IMR-90 (cell line): ENCODE measurements around the gene AADACL3. TPM values are rescaled to one million over a fixed set of nuclear protein-coding genes. Genes with fewer than 3 reads are reported as not detected.

Source experiments
- ATAC-seq: fragments of 200-7000 bp; cut with Tn5 transposase; 2 replicates; pipeline ENCODE4 v1.9.1; 2020; ENCODE audit warnings: low read depth, mild to moderate bottlenecking, moderate library complexity
- BruUV-seq: library from RNA; stranded (reverse); fragments of 400-500 nt; replicated peaks from 2 replicates; lab custom pipeline; 2021; lab: Mats Ljungman, UMichigan
- CTCF ChIA-PET: fragments of 300-600 bp; formaldehyde crosslinking; extraction: SDS; loops from one replicate; lab custom pipeline; 2021; ENCODE audit warnings: antibody characterized with exemption; lab: Yijun Ruan, JAX
- POLR2A ChIA-PET: fragments of 300-600 bp; sonication (Branson Sonifier 250); formaldehyde crosslinking; loops from one replicate; lab custom pipeline; 2022; ENCODE audit warnings: antibody characterized with exemption; ENCODE audit not compliant: unreplicated experiment; lab: Charles Lee
- DNase-seq: peaks from one replicate; pipeline ENCODE4 v3.0.0; 2013
- H2AFZ ChIP-seq: replicated peaks from 2 replicates; pipeline ENCODE3; 2013; ENCODE audit warnings: low read length, mild to moderate bottlenecking; ENCODE audit not compliant: poor library complexity
- H2AK5ac ChIP-seq: 2 replicates; pipeline ENCODE4 v1.6.1; 2013; ENCODE audit warnings: low read depth, low read length, inconsistent platforms
- H2AK9ac ChIP-seq: replicated peaks from 2 replicates; pipeline ENCODE3; 2013; ENCODE audit warnings: mild to moderate bottlenecking, low read depth, low read length, moderate library complexity; ENCODE audit not compliant: poor library complexity
- H2BK120ac ChIP-seq: 2 replicates; pipeline ENCODE4 v1.6.1; 2013; ENCODE audit warnings: low read depth, low read length, inconsistent platforms
- H2BK15ac ChIP-seq: 3 replicates; pipeline ENCODE4 v1.6.1; 2013; ENCODE audit warnings: low read depth, low read length, inconsistent platforms
- H2BK20ac ChIP-seq: 2 replicates; pipeline ENCODE4 v1.6.1; 2013; ENCODE audit warnings: low read depth, mild to moderate bottlenecking, inconsistent platforms, low read length, moderate library complexity
- H2BK5ac ChIP-seq: 2 replicates; pipeline ENCODE4 v1.6.1; 2013; ENCODE audit warnings: mild to moderate bottlenecking, low read depth, low read length, inconsistent platforms; ENCODE audit not compliant: poor library complexity, severe bottlenecking
- H3K14ac ChIP-seq: replicated peaks from 2 replicates; pipeline ENCODE4 v1.6.1; 2013; ENCODE audit warnings: low read depth, low read length, inconsistent platforms
- H3K18ac ChIP-seq: 2 replicates; pipeline ENCODE4 v1.6.1; 2013; ENCODE audit warnings: low read depth, low read length, control low read depth
- H3K23ac ChIP-seq: 2 replicates; pipeline ENCODE4 v1.6.1; 2013; ENCODE audit warnings: low read depth, low read length, inconsistent platforms
- H3K27ac ChIP-seq: 2 replicates; pipeline ENCODE4 v1.5.1; 2013; ENCODE audit warnings: mild to moderate bottlenecking, control low read depth, low read length; ENCODE audit not compliant: insufficient read depth
- H3K27me3 ChIP-seq: 2 replicates; pipeline ENCODE4 v1.6.1; 2013; ENCODE audit warnings: low read length; ENCODE audit not compliant: control insufficient read depth, insufficient read depth
- H3K36me3 ChIP-seq: 2 replicates; pipeline ENCODE4 v1.6.1; 2013; ENCODE audit warnings: low read length, mixed read lengths; ENCODE audit not compliant: control insufficient read depth, insufficient read depth
- H3K4ac ChIP-seq: 2 replicates; pipeline ENCODE4 v1.6.1; 2013; ENCODE audit warnings: low read depth, low read length, inconsistent platforms
- H3K4me1 ChIP-seq: 2 replicates; pipeline ENCODE4 v1.6.1; 2013; ENCODE audit warnings: low read length, mixed read lengths; ENCODE audit not compliant: control insufficient read depth, insufficient read depth
- H3K4me2 ChIP-seq: 2 replicates; pipeline ENCODE4 v1.6.1; 2013; ENCODE audit warnings: low read depth, mild to moderate bottlenecking, control low read depth, low read length, moderate library complexity
- H3K4me3 ChIP-seq: 2 replicates; pipeline ENCODE4 v1.5.1; 2013; ENCODE audit warnings: low read depth, mild to moderate bottlenecking, control low read depth, low read length, moderate library complexity; ENCODE audit not compliant: insufficient read depth
- H3K56ac ChIP-seq: 2 replicates; pipeline ENCODE4 v1.6.1; 2013; ENCODE audit warnings: low read length, inconsistent platforms; ENCODE audit not compliant: insufficient read depth; ENCODE audit errors: extremely low read depth
- H3K79me1 ChIP-seq, 2 experiments: 2 replicates each; pipeline ENCODE4 v1.6.1; 2013; ENCODE audit warnings: low read length in 2 of 2, inconsistent platforms in 1 of 2, low read depth in 1 of 2
- H3K9ac ChIP-seq: 2 replicates; pipeline ENCODE4 v1.6.1; 2013; ENCODE audit warnings: low read depth, low read length, control low read depth
- H3K9me1 ChIP-seq: 2 replicates; pipeline ENCODE4 v1.6.1; 2013; ENCODE audit warnings: low read length, inconsistent platforms; ENCODE audit not compliant: insufficient read depth
- H3K9me3 ChIP-seq: 2 replicates; pipeline ENCODE4 v1.6.1; 2013; ENCODE audit warnings: low read length; ENCODE audit not compliant: control insufficient read depth, insufficient read depth
- H4K20me1 ChIP-seq: 2 replicates; pipeline ENCODE4 v1.6.1; 2013; ENCODE audit warnings: low read length, inconsistent platforms; ENCODE audit not compliant: insufficient read depth
- H4K5ac ChIP-seq: 2 replicates; pipeline ENCODE4 v1.6.1; 2013; ENCODE audit warnings: mild to moderate bottlenecking, low read depth, low read length, control low read depth
- H4K8ac ChIP-seq, 2 experiments: 2 replicates each; pipeline ENCODE4 v1.6.1; 2013; ENCODE audit warnings: low read depth in 2 of 2, low read length in 2 of 2, control low read depth in 1 of 2, inconsistent platforms in 1 of 2
- H4K91ac ChIP-seq: 2 replicates; pipeline ENCODE4 v1.6.1; 2013; ENCODE audit warnings: low read depth, low read length, inconsistent platforms; ENCODE audit not compliant: insufficient read depth
- BHLHE40 ChIP-seq: fragments of 150-350 bp; IDR thresholded peaks from 2 replicates; pipeline ENCODE4 v1.6.1; 2016; ENCODE audit warnings: mild to moderate bottlenecking, low read depth, low read length
- CEBPB ChIP-seq: IDR thresholded peaks from 2 replicates; pipeline ENCODE4 v1.6.1; 2012; ENCODE audit warnings: low read depth, low read length, improper control_type of control experiment
- CHD1 ChIP-seq: IDR thresholded peaks from 2 replicates; pipeline ENCODE4 v1.6.1; 2012; ENCODE audit warnings: low read depth, low read length, improper control_type of control experiment
- FOS ChIP-seq: fragments of 150-350 bp; IDR thresholded peaks from 2 replicates; pipeline ENCODE4 v1.6.1; 2016; ENCODE audit warnings: low read depth, low read length
- MAFK ChIP-seq: IDR thresholded peaks from 2 replicates; pipeline ENCODE4 v1.6.1; 2012; ENCODE audit warnings: low read depth, low read length, improper control_type of control experiment
- MAZ ChIP-seq: IDR thresholded peaks from 2 replicates; pipeline ENCODE4 v1.6.1; 2012; ENCODE audit warnings: low read depth, mild to moderate bottlenecking, low read length, improper control_type of control experiment, moderate library complexity, borderline replicate concordance
- MXI1 ChIP-seq: IDR thresholded peaks from 2 replicates; pipeline ENCODE4 v1.6.1; 2012; ENCODE audit warnings: low read depth, mild to moderate bottlenecking, low read length, moderate library complexity, borderline replicate concordance
- NFE2L2 ChIP-seq: fragments of 150-350 bp; IDR thresholded peaks from 2 replicates; pipeline ENCODE4 v1.6.1; 2016; ENCODE audit warnings: low read depth, mild to moderate bottlenecking, low read length
- POLR2A ChIP-seq: IDR thresholded peaks from 2 replicates; pipeline ENCODE4 v1.6.1; 2012; ENCODE audit warnings: mild to moderate bottlenecking, low read depth, low read length
- RAD21 ChIP-seq: IDR thresholded peaks from 2 replicates; pipeline ENCODE4 v1.6.1; 2012; ENCODE audit warnings: low read length, improper control_type of control experiment
- RCOR1 ChIP-seq: IDR thresholded peaks from 2 replicates; pipeline ENCODE4 v1.6.1; 2012; ENCODE audit warnings: mild to moderate bottlenecking, low read length, improper control_type of control experiment; ENCODE audit not compliant: insufficient replicate concordance
- RFX5 ChIP-seq: IDR thresholded peaks from 2 replicates; pipeline ENCODE4 v1.8.0; 2012; ENCODE audit warnings: low read depth, mild to moderate bottlenecking, low read length, moderate library complexity
- SMC3 ChIP-seq: fragments of 150-350 bp; IDR thresholded peaks from 2 replicates; pipeline ENCODE4 v1.6.1; 2016; ENCODE audit warnings: low read depth, mild to moderate bottlenecking, antibody characterized with exemption, low read length, moderate library complexity
- WGBS, 2 experiments: methylation state at CpG; one replicate each; pipeline versions ENCODE4 v1.1.5 to v1.1.7; 2013; ENCODE audit warnings: missing lambda C conversion rate in 2 of 2; ENCODE audit not compliant: insufficient read length in 1 of 2; ENCODE audit errors: extremely low coverage in 2 of 2; 5-methylcytosine and 5-hydroxymethylcytosine counted together
- dilution Hi-C: fragments of 300-500 bp; cut with HindIII; formaldehyde crosslinking; loops from one replicate; pipeline ENCODE4 v1.14.3; 2018; ENCODE audit warnings: low sequenced_read_pairs; ENCODE audit not compliant: unreplicated experiment
- in situ Hi-C: fragments of 300-500 bp; cut with MboI; formaldehyde crosslinking; loops from 3 replicates; pipeline ENCODE4 v1.14.3; 2019; ENCODE audit warnings: low sequenced_read_pairs, inconsistent platforms, mixed read lengths
- intact Hi-C: fragments of 100-400 bp; cut with micrococcal nuclease; formaldehyde crosslinking; loops from 2 replicates; pipeline ENCODE4 v1.10.0; 2022
- polyA plus RNA-seq, 3 experiments: library from polyadenylated mRNA; depleted of rRNA; stranded (reverse); fragments of >200 nt; gene quantifications; 2 replicates each; pipeline ENCODE4 v1.2.3, GENCODE V29; 2012; ENCODE audit warnings: low replicate concordance in 1 of 3
- total RNA-seq: library from RNA; depleted of rRNA; stranded (reverse); fragments of >200 nt; gene quantifications from 2 replicates; pipeline ENCODE4 v1.2.3, GENCODE V29; 2012
- TF ChIP-seq, protein P1 (sequence below): fragments of 150-350 bp; IDR thresholded peaks from 2 replicates; pipeline ENCODE4 v1.6.1; 2017; ENCODE audit warnings: mild to moderate bottlenecking, antibody characterized with exemption, low read length, low read depth
- TF ChIP-seq, protein P2 (sequence below): fragments of 150-350 bp; IDR thresholded peaks from 2 replicates; pipeline ENCODE4 v1.6.1; 2016; ENCODE audit warnings: low read depth, mild to moderate bottlenecking, low read length, moderate library complexity, borderline replicate concordance
- TF ChIP-seq, protein P3 (sequence below): conservative IDR thresholded peaks from 2 replicates; pipeline ENCODE4 v1.5.1; 2012; ENCODE audit warnings: mild to moderate bottlenecking, low read depth, low read length, improper control_type of control experiment

The AADACL3 gene
- total and polyA plus RNA-seq, 2 of the 4 experiments (the other 2 are of a cell fraction), result not detected

DNA sequence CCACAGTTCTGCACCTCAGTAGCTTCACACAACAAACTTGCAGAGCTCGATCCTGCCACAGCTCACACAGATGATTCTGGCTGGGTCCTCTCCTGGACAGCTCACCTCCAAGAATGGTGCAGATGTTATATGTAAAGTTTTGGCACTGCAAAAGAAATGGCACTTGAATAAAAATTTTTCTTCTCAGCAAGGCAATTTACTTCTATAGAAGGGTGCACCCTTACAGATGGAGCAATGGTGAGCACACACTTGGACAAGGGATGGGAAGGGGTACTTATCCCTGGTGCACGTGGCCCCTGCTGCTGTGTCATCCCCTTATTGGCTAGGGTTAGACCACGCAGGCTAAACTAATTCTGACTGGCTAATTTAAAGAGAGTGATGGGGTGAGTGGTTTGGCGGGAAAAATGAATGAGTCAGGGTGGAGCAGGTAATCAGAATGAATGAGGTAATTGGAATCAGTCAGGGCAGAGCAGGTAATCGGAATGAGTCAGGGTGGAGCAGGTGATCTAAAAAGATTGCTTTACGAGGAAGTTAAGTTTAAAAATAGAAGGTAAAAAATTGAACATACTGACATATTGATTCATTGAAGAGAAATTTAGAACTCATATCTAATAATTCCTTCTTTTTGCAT is 12.0 kb upstream of the AADACL3 start:
- Histone ChIP-seq H2AFZ (no peak overlapping the region), H2AK9ac (no peak overlapping the region), H2AK5ac (no peak overlapping the region), H3K9me1 (no peaks in the 10 kb centered on the region), H3K4me1 (no peaks in the 10 kb centered on the region), H2BK5ac (no peak overlapping the region), H3K4me3 (no peak overlapping the region), H4K8ac (no peak overlapping the region), H3K9me3 (no peaks in the 10 kb centered on the region), H4K5ac (no peak overlapping the region), H3K4me2 (no peak overlapping the region), H3K27ac (no peak overlapping the region), H3K27me3 (no peaks in the 10 kb centered on the region), H3K79me1 (no peaks in the 10 kb centered on the region), H3K9ac (no peak overlapping the region), H2BK20ac (no peak overlapping the region), H3K18ac (no peak overlapping the region), H4K91ac (no peak overlapping the region), H3K36me3 (no peaks in the 10 kb centered on the region), H4K20me1 (no peaks in the 10 kb centered on the region), H3K56ac (no peak overlapping the region), H3K23ac (no peak overlapping the region), H3K14ac (no peak overlapping the region), H2BK120ac (no peak overlapping the region), H3K4ac (no peak overlapping the region), H2BK15ac (no peak overlapping the region)
- BruUV-seq, result no TSS peak
- intact Hi-C loops (no loop called here), in situ Hi-C loops (no loop called here), dilution Hi-C loops (no loop called here)
- WGBS, 2 experiments, result 31% methylated on average over 3 of the region's 6 CpGs; no CpG with 5 or more reads in 1 of the 2 experiments
- no peak for ATAC-seq
- ChIA-PET POLR2A (no interaction called here), CTCF (no interaction called here)
- no peak for DNase-seq
- TF ChIP-seq MAFK (no peak), SMC3 (no peak), RAD21 (no peak), NFE2L2 (no peak), POLR2A (no peak), BHLHE40 (no peak), CEBPB (no peak), RFX5 (no peak), RCOR1 (no peak), FOS (no peak), MXI1 (no peak), CHD1 (no peak), MAZ (no peak)
- TF ChIP-seq, protein P1, sequence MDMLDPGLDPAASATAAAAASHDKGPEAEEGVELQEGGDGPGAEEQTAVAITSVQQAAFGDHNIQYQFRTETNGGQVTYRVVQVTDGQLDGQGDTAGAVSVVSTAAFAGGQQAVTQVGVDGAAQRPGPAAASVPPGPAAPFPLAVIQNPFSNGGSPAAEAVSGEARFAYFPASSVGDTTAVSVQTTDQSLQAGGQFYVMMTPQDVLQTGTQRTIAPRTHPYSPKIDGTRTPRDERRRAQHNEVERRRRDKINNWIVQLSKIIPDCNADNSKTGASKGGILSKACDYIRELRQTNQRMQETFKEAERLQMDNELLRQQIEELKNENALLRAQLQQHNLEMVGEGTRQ, result no peak
- TF ChIP-seq, protein P2, sequence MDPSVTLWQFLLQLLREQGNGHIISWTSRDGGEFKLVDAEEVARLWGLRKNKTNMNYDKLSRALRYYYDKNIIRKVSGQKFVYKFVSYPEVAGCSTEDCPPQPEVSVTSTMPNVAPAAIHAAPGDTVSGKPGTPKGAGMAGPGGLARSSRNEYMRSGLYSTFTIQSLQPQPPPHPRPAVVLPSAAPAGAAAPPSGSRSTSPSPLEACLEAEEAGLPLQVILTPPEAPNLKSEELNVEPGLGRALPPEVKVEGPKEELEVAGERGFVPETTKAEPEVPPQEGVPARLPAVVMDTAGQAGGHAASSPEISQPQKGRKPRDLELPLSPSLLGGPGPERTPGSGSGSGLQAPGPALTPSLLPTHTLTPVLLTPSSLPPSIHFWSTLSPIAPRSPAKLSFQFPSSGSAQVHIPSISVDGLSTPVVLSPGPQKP, result no peak
- TF ChIP-seq, protein P3, sequence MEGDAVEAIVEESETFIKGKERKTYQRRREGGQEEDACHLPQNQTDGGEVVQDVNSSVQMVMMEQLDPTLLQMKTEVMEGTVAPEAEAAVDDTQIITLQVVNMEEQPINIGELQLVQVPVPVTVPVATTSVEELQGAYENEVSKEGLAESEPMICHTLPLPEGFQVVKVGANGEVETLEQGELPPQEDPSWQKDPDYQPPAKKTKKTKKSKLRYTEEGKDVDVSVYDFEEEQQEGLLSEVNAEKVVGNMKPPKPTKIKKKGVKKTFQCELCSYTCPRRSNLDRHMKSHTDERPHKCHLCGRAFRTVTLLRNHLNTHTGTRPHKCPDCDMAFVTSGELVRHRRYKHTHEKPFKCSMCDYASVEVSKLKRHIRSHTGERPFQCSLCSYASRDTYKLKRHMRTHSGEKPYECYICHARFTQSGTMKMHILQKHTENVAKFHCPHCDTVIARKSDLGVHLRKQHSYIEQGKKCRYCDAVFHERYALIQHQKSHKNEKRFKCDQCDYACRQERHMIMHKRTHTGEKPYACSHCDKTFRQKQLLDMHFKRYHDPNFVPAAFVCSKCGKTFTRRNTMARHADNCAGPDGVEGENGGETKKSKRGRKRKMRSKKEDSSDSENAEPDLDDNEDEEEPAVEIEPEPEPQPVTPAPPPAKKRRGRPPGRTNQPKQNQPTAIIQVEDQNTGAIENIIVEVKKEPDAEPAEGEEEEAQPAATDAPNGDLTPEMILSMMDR, result no peak
